BJ (cell line): ENCODE data around the gene WDR20. TPM values are rescaled to one million over a fixed set of nuclear protein-coding genes. Genes with fewer than 3 reads are reported as not detected.
"Not testable (repeated sequence)": the region's sequence is repeated elsewhere in the genome, so short reads cannot be mapped to it uniquely, and the experiment has no call there.

Experiments used
- CTCF ChIA-PET: fragments of 350-600 bp; formaldehyde crosslinking; extraction: SDS; loops from one replicate; lab custom pipeline; 2021; ENCODE audit warnings: antibody characterized with exemption, inconsistent platforms; lab: Yijun Ruan, JAX
- POLR2A ChIA-PET: fragments of 300-600 bp; sonication (Branson Sonifier 250); formaldehyde crosslinking; extraction: SDS; loops from one replicate; lab custom pipeline; 2021; ENCODE audit warnings: antibody characterized with exemption; lab: Charles Lee
- DNase-seq: peaks from one replicate; pipeline ENCODE4 v3.0.0-alpha.2; 2011; ENCODE audit warnings: low read depth
- H3K27me3 ChIP-seq: 2 replicates; pipeline ENCODE4 v1.6.0; 2011; ENCODE audit warnings: low read length; ENCODE audit not compliant: control insufficient read depth, insufficient read depth
- H3K36me3 ChIP-seq: 2 replicates; pipeline ENCODE4 v1.5.1; 2011; ENCODE audit warnings: low read length; ENCODE audit not compliant: control insufficient read depth, insufficient read depth
- H3K4me3 ChIP-seq: 2 replicates; pipeline ENCODE4 v1.5.1; 2011; ENCODE audit warnings: low read depth, mild to moderate bottlenecking, control low read depth, low read length
- CTCF ChIP-seq: IDR thresholded peaks from 2 replicates; pipeline ENCODE4 v1.5.1; 2011; ENCODE audit warnings: low read depth, mild to moderate bottlenecking, control low read depth, inconsistent platforms, low read length, moderate library complexity; ENCODE audit not compliant: insufficient read depth
- polyA plus RNA-seq: library from polyadenylated mRNA; depleted of rRNA; stranded (reverse); fragments of >200 nt; gene quantifications from 2 replicates; pipeline ENCODE4 v1.2.3, GENCODE V29; 2011

WDR20 gene
- polyA plus RNA-seq, 1 experiment, result 18.3 TPM

GRCh38 chr14:102170061-102170460 is 30.4 kb downstream of the WDR20 start:
- CTCF ChIA-PET, result interaction anchor here (1.5 kb wide), 1 partner anchor 11 kb away, joined by 8 read pairs; no protein-coding TSS in a partner anchor
- Histone ChIP-seq H3K36me3 (no peaks in the 10 kb centered on the region), H3K4me3 (no peak overlapping the region), H3K27me3 (no peaks in the 10 kb centered on the region)
- POLR2A ChIA-PET, result no interaction called here
- no peak for DNase-seq
- TF ChIP-seq CTCF, result no peak

- Histone ChIP-seq H3K36me3 (no peaks in the 10 kb centered on the region), H3K27me3 (no peaks in the 10 kb centered on the region), H3K4me3 (no peak overlapping the region)
- ChIA-PET CTCF (interaction anchor here (0.7 to 1.5 kb wide), 2 partner anchors 10 to 264 kb away, joined by 3 to 8 read pairs; no protein-coding TSS in a partner anchor), POLR2A (no interaction called here)
- TF ChIP-seq CTCF, result no peak
- no peak for DNase-seq
Observed at GRCh38 chr14:102171173-102172020, 31.7 kb downstream of the WDR20 start.

DNA sequence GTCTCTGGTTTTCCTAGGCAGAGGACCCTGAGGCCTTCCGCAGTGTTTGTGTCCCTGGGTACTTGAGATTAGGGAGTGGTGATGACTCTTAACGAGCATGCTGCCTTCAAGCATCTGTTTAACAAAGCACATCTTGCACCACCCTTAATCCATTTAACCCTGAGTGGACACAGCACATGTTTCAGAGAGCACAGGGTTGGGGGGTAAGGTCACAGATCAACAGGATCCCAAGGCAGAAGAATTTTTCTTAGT is 32.2 kb downstream of the WDR20 start:
- POLR2A ChIA-PET, H3K36me3 ChIP-seq, DNase-seq, CTCF ChIA-PET, H3K4me3 ChIP-seq, H3K27me3 ChIP-seq: not testable (repeated sequence)

DNA sequence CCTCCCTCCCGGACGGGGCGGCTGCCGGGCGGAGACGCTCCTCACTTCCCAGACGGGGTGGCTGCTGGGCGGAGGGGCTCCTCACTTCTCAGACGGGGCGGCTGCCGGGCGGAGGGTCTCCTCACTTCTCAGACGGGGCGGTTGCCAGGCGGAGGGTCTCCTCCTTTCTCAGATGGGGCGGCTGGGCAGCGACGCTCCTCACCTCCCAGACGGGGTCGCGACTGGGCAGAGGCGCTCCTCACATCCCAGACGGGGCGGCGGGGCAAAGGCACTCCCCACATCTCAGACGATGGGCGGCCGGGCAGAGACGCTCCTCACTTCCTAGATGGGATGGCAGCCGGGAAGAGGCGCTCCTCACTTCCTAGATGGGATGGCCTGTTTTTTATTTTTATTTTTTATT is 33.0 kb downstream of the WDR20 start:
- H3K4me3 ChIP-seq, POLR2A ChIA-PET, H3K27me3 ChIP-seq, DNase-seq, H3K36me3 ChIP-seq, CTCF ChIA-PET: not testable (repeated sequence)

DNA sequence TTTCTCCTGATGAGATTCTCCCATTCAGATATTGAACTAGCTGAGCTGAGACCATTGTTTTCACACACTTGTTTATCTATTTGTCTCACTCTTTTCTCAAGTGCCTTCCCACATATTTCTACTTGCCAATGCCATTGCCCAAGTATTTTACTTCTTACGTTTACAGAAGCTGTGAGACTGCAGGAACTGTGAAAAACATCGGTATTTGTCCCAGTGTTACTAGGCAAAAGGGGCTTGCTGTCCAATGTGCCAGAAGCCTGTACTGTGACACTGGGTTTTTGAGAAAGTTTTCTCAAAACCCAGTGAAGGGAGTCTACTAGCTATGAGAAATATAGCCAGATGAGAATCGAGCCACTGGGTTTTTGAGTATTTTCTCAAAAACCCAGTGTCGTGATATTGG is 37.5 kb downstream of the WDR20 start:
- H3K36me3 ChIP-seq, result no peaks in the 10 kb centered on the region
- no peak overlapping the region for H3K4me3 ChIP-seq
- no peak for DNase-seq
- no peaks in the 10 kb centered on the region for H3K27me3 ChIP-seq
- POLR2A ChIA-PET, result no interaction called here
- no peak for TF ChIP-seq CTCF
- CTCF ChIA-PET, result no interaction called here

- TF ChIP-seq CTCF, result no peak
- no peaks in the 10 kb centered on the region for H3K27me3 ChIP-seq
- H3K4me3 ChIP-seq, result no peak overlapping the region
- DNase-seq, result no peak
- CTCF ChIA-PET, result no interaction called here
- H3K36me3 ChIP-seq, result no peaks in the 10 kb centered on the region
- POLR2A ChIA-PET, result no interaction called here
Observed at GRCh38 chr14:102178806-102179205, 39.1 kb downstream of the WDR20 start.
